ENCODE results near the gene SWAP70. TPM values are rescaled to one million over a fixed set of nuclear protein-coding genes. Genes with fewer than 3 reads are reported as not detected.

The SWAP70 gene
- total and polyA plus RNA-seq, 2 donors (not counting 1 experiment from before 2014, with no cell fraction given) = 45.1 to 74.4 TPM

- no peak overlapping the region for H3K27ac ChIP-seq (ENCODE audit: insufficient read depth, low read length)
- TF ChIP-seq CTCF (conservative IDR thresholded peaks at IDR 0.05 in 1 of 2, IDR thresholded peaks at IDR 0.05 in 1 of 2; ENCODE audit: low read depth in 1 of 2, low read length in 2 of 2) = no peak
- no peak for TF ChIP-seq EZH2 (IDR thresholded peaks at IDR 0.05; ENCODE audit: low read length, missing control alignments)
- no peak overlapping the region for H3K4me2 ChIP-seq (ENCODE audit: extremely low read depth, insufficient read depth, low read length)
- H3K79me2 ChIP-seq (ENCODE audit: control insufficient read depth, insufficient read depth, low read length) = peaks cover 5% of the 10 kb centered on the region
- no peak for DNase-seq (ENCODE audit: low read depth in 2 of 2)
- H3K4me3 ChIP-seq (replicated peaks in 1 of 4; ENCODE audit: control extremely low read depth in 1 of 4, insufficient read depth in 1 of 4, low read depth in 3 of 4, low read length in 4 of 4) = no peak overlapping the region
- H3K27me3 ChIP-seq (ENCODE audit: control insufficient read depth, insufficient read depth, low read length) = no peaks in the 10 kb centered on the region
- H3K36me3 ChIP-seq (ENCODE audit: control insufficient read depth, insufficient read depth, low read length) = peaks cover 1% of the 10 kb centered on the region
- H3K4me1 ChIP-seq (ENCODE audit: control insufficient read depth, extremely low read depth, insufficient read depth, low read length) = no peaks in the 10 kb centered on the region
- no peak overlapping the region for H3K9ac ChIP-seq (ENCODE audit: insufficient read depth, low read length)
- no peaks in the 10 kb centered on the region for H3K9me3 ChIP-seq (ENCODE audit: control insufficient read depth, insufficient read depth, low read depth, low read length)
- H4K20me1 ChIP-seq (ENCODE audit: control insufficient read depth, extremely low read depth, insufficient read depth, low read length) = no peaks in the 10 kb centered on the region
- no peak overlapping the region for H2AFZ ChIP-seq (ENCODE audit: low read length)
Observed at GRCh38 chr11:9697766-9698165, 33.9 kb downstream of the SWAP70 start.

- Histone ChIP-seq H3K9me3 (ENCODE audit: control insufficient read depth, insufficient read depth, low read depth, low read length) (no peaks in the 10 kb centered on the region), H4K20me1 (ENCODE audit: control insufficient read depth, extremely low read depth, insufficient read depth, low read length) (no peaks in the 10 kb centered on the region), H3K4me2 (ENCODE audit: extremely low read depth, insufficient read depth, low read length) (no peak overlapping the region), H3K27ac (ENCODE audit: insufficient read depth, low read length) (no peak overlapping the region), H3K27me3 (ENCODE audit: control insufficient read depth, insufficient read depth, low read length) (no peaks in the 10 kb centered on the region), H3K9ac (ENCODE audit: insufficient read depth, low read length) (no peak overlapping the region), H3K4me3 (replicated peaks in 1 of 4; ENCODE audit: control extremely low read depth in 1 of 4, insufficient read depth in 1 of 4, low read depth in 3 of 4, low read length in 4 of 4) (no peak overlapping the region), H2AFZ (ENCODE audit: low read length) (no peak overlapping the region), H3K79me2 (ENCODE audit: control insufficient read depth, insufficient read depth, low read length) (peaks cover 6% of the 10 kb centered on the region), H3K36me3 (ENCODE audit: control insufficient read depth, insufficient read depth, low read length) (peaks cover 1% of the 10 kb centered on the region), H3K4me1 (ENCODE audit: control insufficient read depth, extremely low read depth, insufficient read depth, low read length) (no peaks in the 10 kb centered on the region)
- no peak for DNase-seq (ENCODE audit: low read depth in 2 of 2)
- TF ChIP-seq EZH2 (IDR thresholded peaks at IDR 0.05; ENCODE audit: low read length, missing control alignments) (no peak), CTCF (conservative IDR thresholded peaks at IDR 0.05 in 1 of 2, IDR thresholded peaks at IDR 0.05 in 1 of 2; ENCODE audit: low read depth in 1 of 2, low read length in 2 of 2) (no peak)
Observed at GRCh38 chr11:9700105-9700801, 36.4 kb downstream of the SWAP70 start.

- no peak for DNase-seq (ENCODE audit: low read depth in 2 of 2)
- Histone ChIP-seq H3K79me2 (ENCODE audit: control insufficient read depth, insufficient read depth, low read length) (peaks cover 7% of the 10 kb centered on the region), H3K36me3 (ENCODE audit: control insufficient read depth, insufficient read depth, low read length) (no peaks in the 10 kb centered on the region), H4K20me1 (ENCODE audit: control insufficient read depth, extremely low read depth, insufficient read depth, low read length) (no peaks in the 10 kb centered on the region), H3K27me3 (ENCODE audit: control insufficient read depth, insufficient read depth, low read length) (no peaks in the 10 kb centered on the region), H3K27ac (ENCODE audit: insufficient read depth, low read length) (no peak overlapping the region), H3K9ac (ENCODE audit: insufficient read depth, low read length) (no peak overlapping the region), H3K9me3 (ENCODE audit: control insufficient read depth, insufficient read depth, low read depth, low read length) (no peaks in the 10 kb centered on the region), H2AFZ (ENCODE audit: low read length) (no peak overlapping the region), H3K4me3 (replicated peaks in 1 of 4; ENCODE audit: control extremely low read depth in 1 of 4, insufficient read depth in 1 of 4, low read depth in 3 of 4, low read length in 4 of 4) (no peak overlapping the region), H3K4me2 (ENCODE audit: extremely low read depth, insufficient read depth, low read length) (no peak overlapping the region), H3K4me1 (ENCODE audit: control insufficient read depth, extremely low read depth, insufficient read depth, low read length) (no peaks in the 10 kb centered on the region)
- TF ChIP-seq EZH2 (IDR thresholded peaks at IDR 0.05; ENCODE audit: low read length, missing control alignments) (no peak), CTCF (conservative IDR thresholded peaks at IDR 0.05 in 1 of 2, IDR thresholded peaks at IDR 0.05 in 1 of 2; ENCODE audit: low read depth in 1 of 2, low read length in 2 of 2) (no peak)
Observed at GRCh38 chr11:9701799-9702198, 37.9 kb downstream of the SWAP70 start.

Data from fibroblast of lung (primary cell).